ENCODE measurements around the gene ANOS1.

- TF ChIP-seq CTCF (IDR thresholded peaks at IDR 0.05; ENCODE audit: low read length), result no peak
- TF ChIP-seq EZH2 (IDR thresholded peaks at IDR 0.05; ENCODE audit: borderline replicate concordance, low read length), result no peak
These were observed 155.1 kb downstream of the ANOS1 start for GRCh38 chrX:8576821-8577220.

Measured in OCI-LY1 (cell line).